ENCODE data around the gene TNFRSF25.
A peak's percentile ranks its signal among the peaks of the same experiment; 100 is the strongest.

The TNFRSF25 gene

GRCh38 chr1:6486433-6487011 is 20.5 kb upstream of the TNFRSF25 start:
- DNase-seq = peak; percentile 79

- no peak for DNase-seq
These were observed 19.5 kb upstream of the TNFRSF25 start for GRCh38 chr1:6485168-6486101.

- DNase-seq = no peak
These were observed 18.8 kb upstream of the TNFRSF25 start for GRCh38 chr1:6484826-6485167.

GRCh38 chr1:6483761-6484117 is 17.8 kb upstream of the TNFRSF25 start:
- no peak for DNase-seq

GRCh38 chr1:6483017-6483760 is 17.2 kb upstream of the TNFRSF25 start:
- no peak for DNase-seq

GRCh38 chr1:6481820-6482219 is 15.8 kb upstream of the TNFRSF25 start:
- DNase-seq = no peak

GRCh38 chr1:6477039-6477820 is 11.3 kb upstream of the TNFRSF25 start:
- DNase-seq = no peak

- no peak for DNase-seq
These were observed 10.5 kb upstream of the TNFRSF25 start for GRCh38 chr1:6476483-6476882.

GRCh38 chr1:6475381-6476133 is 9.6 kb upstream of the TNFRSF25 start:
- DNase-seq = peak; percentile 76

GRCh38 chr1:6474815-6475282 is 8.9 kb upstream of the TNFRSF25 start:
- DNase-seq = no peak

GRCh38 chr1:6473974-6474814 is 8.2 kb upstream of the TNFRSF25 start:
- no peak for DNase-seq

GRCh38 chr1:6473156-6473555 is 7.2 kb upstream of the TNFRSF25 start:
- no peak for DNase-seq

- DNase-seq = no peak
These were observed 6.4 kb upstream of the TNFRSF25 start for GRCh38 chr1:6472391-6472790.

- DNase-seq = no peak
These were observed 6.0 kb upstream of the TNFRSF25 start for GRCh38 chr1:6471970-6472368.

GRCh38 chr1:6471086-6471969 is 5.4 kb upstream of the TNFRSF25 start:
- peak; percentile 48 for DNase-seq

GRCh38 chr1:6470132-6471085 is 4.4 kb upstream of the TNFRSF25 start:
- DNase-seq = no peak

- no peak for DNase-seq
These were observed 2.9 kb upstream of the TNFRSF25 start for GRCh38 chr1:6468729-6469461.

All from central memory CD4-positive, alpha-beta T cell (primary cell).